CD4-positive, alpha-beta T cell treated with Interleukin-12 subunit alpha and Interleukin-12 subunit beta, for 1 hour (primary cell): ENCODE measurements around the gene GGTA1.
"Not testable (repeated sequence)": the region's sequence is repeated elsewhere in the genome, so short reads cannot be mapped to it uniquely, and the experiment has no call there.

Source experiments
- DNase-seq: peaks from one replicate; pipeline ENCODE4 v3.0.0-alpha.2; 2020

The GGTA1 gene

DNA sequence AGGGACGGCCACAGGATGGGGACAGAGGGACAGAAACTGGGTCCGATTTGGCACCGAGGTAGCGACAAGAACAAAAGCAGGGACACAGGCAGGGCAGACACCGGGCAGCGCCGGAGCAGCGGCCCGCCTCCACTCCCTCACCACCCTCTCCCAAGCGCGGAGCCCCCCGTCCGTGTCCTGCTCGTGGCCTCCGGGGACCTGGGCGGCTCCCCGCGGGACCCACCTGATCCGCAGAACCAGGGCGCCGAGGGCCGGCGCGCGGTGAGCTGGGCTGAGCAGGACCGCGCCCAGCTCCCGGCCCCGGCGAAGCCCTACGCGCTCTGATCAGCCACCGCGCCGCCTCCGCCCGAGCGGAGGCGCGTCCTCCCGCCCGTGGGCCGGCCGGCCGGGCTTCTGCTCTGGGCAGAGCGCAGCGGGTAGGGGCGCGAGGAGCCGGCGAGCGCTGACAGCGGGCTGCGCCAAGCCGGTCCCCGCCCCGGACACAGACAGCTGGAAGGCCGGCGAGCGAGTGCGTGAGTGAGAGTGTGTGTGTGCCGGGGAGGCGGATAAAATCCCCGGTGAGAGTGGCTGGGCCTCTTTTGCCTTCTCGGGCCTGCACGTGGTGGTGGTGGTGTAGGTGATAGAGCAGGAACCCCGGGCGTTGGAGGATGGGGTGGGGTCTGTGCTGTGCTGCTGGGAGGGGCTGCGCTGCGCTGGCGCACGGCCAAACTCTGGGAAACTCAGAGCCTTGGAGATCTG lies at the start of gene GGTA1:
Gene GGTA1 (minus strand): TSS at position 418 of the 738 bp plus-strand sequence. CDS start 31,922 bp downstream, outside the sequence.
- no peak for DNase-seq

- no peak for DNase-seq
Measured at GRCh38 chr9:121548666-121549065, 49.0 kb upstream of the GGTA1 start.

- peak; percentile 51 for DNase-seq
Measured at GRCh38 chr9:121545875-121546423, 46.3 kb upstream of the GGTA1 start.

- no peak for DNase-seq
Measured at GRCh38 chr9:121545150-121545874, 45.7 kb upstream of the GGTA1 start.

DNA sequence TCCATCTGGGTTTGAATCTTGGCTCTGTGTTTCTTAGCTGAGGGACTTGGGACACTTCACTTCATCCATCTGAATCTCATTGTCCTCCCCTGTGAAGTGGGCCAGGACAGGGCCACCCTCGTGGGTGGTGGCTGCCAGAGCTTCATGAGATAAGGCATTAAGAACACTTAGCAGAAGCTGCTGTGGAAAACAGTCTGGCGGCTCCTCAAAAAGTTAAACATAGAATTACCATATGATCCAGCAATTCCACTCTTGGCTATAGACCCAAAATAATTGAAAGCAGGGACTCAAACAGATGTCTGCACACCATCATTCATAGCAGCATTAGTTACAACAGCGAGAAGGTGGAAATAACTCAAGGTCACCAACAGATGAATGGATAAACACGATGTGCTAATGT lies 42.4 kb upstream of the GGTA1 start:
- no peak for DNase-seq

- DNase-seq = no peak
Measured at GRCh38 chr9:121541256-121541655, 41.6 kb upstream of the GGTA1 start.

DNA sequence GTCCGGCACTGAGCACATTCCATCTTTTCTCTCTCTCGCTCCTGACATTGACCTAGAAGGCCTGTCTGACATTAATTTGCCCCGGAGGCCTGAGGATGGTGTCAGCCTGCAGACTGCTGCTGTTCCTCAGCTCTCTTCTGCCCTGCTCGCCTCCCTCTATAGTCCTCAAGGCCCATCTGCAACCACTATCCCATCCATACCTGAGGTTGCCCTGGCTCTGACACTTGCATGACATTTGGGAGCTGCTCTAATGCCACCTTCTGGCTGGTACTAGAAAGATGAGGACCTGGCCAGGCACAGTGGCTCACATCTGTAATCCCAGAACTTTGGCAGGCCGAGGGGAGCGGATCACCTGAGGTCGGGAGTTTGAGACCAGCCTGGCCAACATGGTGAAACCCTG lies 38.6 kb upstream of the GGTA1 start:
- no peak for DNase-seq

DNA sequence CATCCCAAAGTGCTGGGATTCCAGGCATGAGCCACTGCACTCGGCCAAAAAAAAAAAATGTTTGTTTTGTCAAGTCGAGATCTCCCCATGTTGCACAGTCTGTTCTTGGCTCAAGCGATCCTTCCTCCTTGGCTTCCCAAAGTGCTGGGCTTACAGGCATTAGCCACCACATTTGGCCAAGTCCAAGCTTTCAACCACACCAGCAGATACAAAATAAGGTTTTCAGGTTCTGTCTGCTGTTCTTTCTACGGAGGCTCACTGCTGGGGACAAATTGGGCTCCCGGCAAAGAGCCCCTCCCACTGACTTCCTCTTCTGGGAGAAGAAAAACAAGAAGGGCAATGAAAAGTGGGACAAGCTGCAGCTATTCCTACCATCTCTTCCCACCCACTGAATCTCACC lies 37.6 kb upstream of the GGTA1 start:
- DNase-seq = no peak

DNA sequence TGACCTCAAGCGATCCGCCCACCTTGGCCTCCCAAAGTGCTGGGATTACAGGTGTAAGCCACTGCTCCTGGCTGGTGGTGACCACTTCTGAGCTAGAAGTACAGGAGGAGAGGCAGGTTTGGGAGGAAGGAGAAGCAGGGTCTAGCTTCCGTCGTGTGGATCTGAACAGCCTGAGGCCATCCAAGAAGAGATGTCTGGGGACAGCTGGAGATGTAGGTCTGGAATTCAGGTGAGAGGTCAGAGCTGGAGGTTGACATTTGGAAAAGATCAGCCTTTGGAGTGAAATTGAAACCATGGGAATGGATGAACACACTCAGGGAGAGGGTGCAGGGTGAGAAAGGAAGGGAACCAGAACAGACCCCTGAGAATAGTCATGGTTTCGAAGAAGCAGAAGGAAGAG lies 33.2 kb upstream of the GGTA1 start:
- DNase-seq = no peak

DNA sequence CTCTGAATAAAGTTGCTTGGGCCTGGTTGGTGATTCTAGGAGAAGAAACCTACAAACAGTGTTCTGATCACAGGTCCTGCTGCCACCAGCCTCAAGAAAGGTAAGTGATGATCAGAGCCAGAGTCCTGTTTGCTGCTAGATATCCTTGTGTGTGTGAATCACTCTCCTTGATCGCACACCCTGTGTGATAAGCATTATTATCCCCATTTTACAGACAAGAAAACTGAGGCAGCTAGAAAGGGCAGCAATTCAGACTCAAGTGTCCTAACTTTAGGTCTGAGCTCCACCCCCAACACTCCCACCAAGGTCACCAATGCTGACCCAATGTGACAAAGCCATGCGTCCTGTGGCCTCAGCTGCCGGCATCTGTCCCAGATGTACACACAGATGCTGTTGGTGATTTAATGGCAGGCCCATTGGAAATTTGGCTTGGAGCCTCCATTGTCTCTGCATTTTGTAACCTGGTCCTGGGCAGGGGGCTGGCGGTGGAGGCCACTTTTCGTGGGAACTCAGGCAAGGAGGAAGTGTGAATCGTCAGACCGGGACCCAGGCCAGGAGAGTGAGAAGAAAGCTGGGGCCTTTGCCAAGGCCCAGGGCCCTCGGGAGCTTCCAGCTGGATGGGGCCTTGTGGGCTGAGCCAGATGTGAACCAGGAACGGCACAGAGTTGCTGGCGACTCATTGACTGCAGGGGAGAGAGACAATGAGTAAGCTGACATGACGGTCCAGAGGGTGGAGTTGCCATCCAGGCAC lies 29.8 kb upstream of the GGTA1 start:
- no peak for DNase-seq

- no peak for DNase-seq
Measured at GRCh38 chr9:121528642-121529041, 29.0 kb upstream of the GGTA1 start.

DNA sequence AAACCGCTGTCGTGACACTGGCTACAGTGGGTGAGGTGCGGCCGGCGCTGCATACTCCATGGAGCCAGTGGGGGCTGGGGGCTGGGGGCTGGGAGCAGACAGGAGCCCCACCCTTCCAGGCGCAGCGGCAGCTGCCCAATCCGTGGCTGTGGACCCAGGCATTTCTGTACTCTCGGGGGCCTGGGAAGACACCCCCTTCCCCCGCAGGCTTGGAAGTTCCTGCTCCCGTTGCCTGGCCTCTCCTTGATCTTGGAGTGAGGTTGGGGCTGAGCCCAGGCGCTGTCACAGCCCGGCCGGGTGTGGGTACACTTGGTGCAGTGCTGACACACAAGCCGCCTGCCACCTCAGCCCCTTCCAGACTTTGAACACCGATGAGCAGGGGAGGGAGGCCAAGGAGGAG lies 27.7 kb upstream of the GGTA1 start:
- no peak for DNase-seq

GRCh38 chr9:121519688-121520087 lies 20.0 kb upstream of the GGTA1 start:
- DNase-seq = not testable (repeated sequence)

- DNase-seq = no peak
Measured at GRCh38 chr9:121518634-121519033, 19.0 kb upstream of the GGTA1 start.

GRCh38 chr9:121513166-121513565 lies 13.5 kb upstream of the GGTA1 start:
- DNase-seq = not testable (repeated sequence)

DNA sequence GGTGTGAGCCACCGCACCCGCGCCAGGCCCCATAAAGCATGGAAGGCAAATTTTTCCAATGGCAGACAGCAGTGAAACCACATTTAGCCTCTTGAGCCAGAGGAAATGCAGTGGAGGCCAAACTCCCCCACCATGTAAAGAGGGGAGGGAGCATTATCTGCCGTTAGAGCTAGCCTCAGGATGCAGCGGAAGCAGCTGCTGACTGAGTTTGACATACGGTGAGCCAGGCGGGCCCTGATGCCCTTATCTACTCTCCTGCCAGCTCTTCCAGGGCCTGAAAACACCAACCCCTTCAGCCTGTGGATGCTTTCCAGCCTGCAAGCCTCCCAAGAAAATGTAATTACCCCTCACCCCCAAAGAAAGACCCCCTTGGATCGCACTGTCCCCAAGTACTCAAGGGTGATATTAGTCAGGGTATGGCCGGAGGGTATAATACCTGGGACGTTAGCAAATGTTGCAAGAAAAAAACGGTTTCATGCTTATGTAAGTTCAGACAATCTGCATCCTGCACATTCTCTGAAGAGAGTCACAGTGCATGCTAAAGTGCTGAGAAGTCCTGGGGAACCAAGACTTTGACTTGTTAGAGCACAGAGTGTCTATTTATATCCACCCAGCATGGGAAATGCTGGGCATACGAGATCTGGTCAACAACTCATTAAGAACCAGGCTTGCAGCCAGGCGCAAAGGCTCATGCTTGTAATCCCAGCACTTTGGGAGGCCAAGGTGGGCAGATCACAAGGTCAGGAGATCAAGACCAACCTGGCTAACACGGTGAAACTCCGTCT lies 11.3 kb upstream of the GGTA1 start:
- no peak for DNase-seq

DNA sequence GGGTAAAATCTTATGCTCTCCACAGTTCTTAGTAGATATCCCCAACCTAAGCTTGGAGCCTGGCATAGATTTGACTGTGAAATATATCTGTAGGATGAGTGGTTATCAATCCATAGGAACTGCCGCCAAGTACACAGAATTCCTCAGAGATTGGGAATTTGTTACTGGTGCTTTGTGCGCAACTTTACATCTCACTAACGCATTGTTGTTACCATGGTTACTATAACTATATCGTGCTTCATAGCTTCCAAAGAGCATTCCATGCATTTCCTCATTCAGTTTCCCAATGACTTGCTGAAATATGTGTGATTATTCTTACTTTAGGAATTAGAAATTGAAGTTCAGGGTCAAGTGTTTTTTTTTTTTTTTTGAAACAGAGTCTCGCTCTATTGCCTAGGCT lies 9.5 kb upstream of the GGTA1 start:
- DNase-seq = no peak

DNA sequence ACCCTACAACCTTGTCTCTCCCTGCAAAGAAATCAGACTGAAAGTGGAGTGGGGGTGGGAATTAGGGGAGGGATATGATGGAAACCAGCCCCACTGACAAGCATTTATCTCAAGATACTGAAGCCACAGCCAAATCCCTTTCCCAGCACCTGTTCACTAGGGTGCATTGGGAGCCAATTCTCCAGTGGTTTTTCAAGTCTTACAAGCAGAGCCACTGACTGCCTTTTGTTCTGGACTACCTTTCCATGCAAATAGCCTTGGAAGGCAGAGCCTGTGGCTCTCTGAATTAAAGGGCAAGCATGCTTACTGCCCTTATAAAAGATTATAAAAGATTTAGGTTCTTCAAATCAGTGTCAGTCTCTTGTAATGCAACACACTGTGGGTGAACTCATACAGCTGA lies 8.8 kb upstream of the GGTA1 start:
- DNase-seq = no peak

GRCh38 chr9:121505903-121506735 lies 6.5 kb upstream of the GGTA1 start:
- DNase-seq = no peak

DNA sequence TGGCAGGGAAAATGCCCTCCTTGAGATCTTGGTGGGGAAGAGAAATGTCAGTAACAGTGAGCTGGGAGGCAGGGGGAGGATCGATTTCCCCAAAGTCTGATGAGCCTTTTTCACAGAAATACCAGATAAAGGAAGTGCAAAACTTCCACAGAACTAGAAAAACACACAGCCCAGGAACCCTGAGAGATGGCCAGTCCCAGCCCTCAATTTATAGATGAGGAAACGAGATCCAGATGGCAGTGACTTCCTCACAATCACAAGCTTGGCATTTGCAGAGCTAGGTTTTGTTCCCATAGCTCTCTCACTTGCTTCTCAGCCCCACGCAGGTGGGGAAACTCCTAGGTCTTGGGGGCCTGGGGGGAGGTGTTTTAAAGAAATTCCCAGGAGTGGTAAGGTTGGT lies 3.8 kb upstream of the GGTA1 start:
- DNase-seq = no peak

- DNase-seq = no peak
Measured at GRCh38 chr9:121500165-121500478, 478 bp upstream of the GGTA1 start.

- no peak for DNase-seq
Measured at GRCh38 chr9:121499177-121499426, 542 bp downstream of the GGTA1 start.
